ENCODE results near the gene RIMS1.

DNA sequence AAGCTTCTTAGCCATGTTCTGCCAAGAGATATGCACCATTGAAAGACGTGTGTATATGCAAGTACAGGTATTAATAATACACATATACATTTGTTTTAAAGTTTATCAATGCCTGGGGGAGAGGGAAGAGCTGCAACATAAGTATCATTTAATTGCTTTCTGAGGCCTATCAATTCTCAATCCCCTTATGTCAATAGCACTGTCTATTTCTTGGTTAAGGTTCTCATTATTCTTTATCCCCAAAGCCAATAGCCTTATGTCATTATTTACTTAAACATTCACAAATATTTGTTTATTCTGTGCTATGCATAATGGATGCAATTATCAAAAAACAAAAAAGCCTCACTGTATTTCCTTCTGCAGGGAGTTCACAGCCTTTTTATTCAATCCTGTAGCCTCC, 385.2 kb downstream of the RIMS1 start:
- TF ChIP-seq BACH2 (CRISPR knock-in tag; IDR thresholded peaks at IDR 0.05; ENCODE audit: borderline replicate concordance): no peak
- TF ChIP-seq, protein P1, sequence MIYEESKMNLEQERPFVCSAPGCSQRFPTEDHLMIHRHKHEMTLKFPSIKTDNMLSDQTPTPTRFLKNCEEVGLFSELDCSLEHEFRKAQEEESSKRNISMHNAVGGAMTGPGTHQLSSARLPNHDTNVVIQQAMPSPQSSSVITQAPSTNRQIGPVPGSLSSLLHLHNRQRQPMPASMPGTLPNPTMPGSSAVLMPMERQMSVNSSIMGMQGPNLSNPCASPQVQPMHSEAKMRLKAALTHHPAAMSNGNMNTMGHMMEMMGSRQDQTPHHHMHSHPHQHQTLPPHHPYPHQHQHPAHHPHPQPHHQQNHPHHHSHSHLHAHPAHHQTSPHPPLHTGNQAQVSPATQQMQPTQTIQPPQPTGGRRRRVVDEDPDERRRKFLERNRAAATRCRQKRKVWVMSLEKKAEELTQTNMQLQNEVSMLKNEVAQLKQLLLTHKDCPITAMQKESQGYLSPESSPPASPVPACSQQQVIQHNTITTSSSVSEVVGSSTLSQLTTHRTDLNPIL (CRISPR knock-in tag; IDR thresholded peaks at IDR 0.05; ENCODE audit: low read depth): no peak
- no peak for TF ChIP-seq ZNF70 (CRISPR knock-in tag; IDR thresholded peaks at IDR 0.05)
- TF ChIP-seq, protein P2, sequence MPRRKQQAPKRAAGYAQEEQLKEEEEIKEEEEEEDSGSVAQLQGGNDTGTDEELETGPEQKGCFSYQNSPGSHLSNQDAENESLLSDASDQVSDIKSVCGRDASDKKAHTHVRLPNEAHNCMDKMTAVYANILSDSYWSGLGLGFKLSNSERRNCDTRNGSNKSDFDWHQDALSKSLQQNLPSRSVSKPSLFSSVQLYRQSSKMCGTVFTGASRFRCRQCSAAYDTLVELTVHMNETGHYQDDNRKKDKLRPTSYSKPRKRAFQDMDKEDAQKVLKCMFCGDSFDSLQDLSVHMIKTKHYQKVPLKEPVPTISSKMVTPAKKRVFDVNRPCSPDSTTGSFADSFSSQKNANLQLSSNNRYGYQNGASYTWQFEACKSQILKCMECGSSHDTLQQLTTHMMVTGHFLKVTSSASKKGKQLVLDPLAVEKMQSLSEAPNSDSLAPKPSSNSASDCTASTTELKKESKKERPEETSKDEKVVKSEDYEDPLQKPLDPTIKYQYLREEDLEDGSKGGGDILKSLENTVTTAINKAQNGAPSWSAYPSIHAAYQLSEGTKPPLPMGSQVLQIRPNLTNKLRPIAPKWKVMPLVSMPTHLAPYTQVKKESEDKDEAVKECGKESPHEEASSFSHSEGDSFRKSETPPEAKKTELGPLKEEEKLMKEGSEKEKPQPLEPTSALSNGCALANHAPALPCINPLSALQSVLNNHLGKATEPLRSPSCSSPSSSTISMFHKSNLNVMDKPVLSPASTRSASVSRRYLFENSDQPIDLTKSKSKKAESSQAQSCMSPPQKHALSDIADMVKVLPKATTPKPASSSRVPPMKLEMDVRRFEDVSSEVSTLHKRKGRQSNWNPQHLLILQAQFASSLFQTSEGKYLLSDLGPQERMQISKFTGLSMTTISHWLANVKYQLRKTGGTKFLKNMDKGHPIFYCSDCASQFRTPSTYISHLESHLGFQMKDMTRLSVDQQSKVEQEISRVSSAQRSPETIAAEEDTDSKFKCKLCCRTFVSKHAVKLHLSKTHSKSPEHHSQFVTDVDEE (CRISPR knock-in tag; IDR thresholded peaks at IDR 0.05): no peak
- TF ChIP-seq, protein P3, sequence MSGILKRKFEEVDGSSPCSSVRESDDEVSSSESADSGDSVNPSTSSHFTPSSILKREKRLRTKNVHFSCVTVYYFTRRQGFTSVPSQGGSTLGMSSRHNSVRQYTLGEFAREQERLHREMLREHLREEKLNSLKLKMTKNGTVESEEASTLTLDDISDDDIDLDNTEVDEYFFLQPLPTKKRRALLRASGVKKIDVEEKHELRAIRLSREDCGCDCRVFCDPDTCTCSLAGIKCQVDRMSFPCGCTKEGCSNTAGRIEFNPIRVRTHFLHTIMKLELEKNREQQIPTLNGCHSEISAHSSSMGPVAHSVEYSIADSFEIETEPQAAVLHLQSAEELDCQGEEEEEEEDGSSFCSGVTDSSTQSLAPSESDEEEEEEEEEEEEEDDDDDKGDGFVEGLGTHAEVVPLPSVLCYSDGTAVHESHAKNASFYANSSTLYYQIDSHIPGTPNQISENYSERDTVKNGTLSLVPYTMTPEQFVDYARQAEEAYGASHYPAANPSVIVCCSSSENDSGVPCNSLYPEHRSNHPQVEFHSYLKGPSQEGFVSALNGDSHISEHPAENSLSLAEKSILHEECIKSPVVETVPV (CRISPR knock-in tag; IDR thresholded peaks at IDR 0.05): no peak
- TF ChIP-seq ZC3H10 (CRISPR knock-in tag; IDR thresholded peaks at IDR 0.05): no peak
- TF ChIP-seq, protein P4, sequence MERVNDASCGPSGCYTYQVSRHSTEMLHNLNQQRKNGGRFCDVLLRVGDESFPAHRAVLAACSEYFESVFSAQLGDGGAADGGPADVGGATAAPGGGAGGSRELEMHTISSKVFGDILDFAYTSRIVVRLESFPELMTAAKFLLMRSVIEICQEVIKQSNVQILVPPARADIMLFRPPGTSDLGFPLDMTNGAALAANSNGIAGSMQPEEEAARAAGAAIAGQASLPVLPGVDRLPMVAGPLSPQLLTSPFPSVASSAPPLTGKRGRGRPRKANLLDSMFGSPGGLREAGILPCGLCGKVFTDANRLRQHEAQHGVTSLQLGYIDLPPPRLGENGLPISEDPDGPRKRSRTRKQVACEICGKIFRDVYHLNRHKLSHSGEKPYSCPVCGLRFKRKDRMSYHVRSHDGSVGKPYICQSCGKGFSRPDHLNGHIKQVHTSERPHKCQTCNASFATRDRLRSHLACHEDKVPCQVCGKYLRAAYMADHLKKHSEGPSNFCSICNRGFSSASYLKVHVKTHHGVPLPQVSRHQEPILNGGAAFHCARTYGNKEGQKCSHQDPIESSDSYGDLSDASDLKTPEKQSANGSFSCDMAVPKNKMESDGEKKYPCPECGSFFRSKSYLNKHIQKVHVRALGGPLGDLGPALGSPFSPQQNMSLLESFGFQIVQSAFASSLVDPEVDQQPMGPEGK (CRISPR knock-in tag; IDR thresholded peaks at IDR 0.05; ENCODE audit: borderline replicate concordance): no peak
- TF ChIP-seq GLIS3 (CRISPR knock-in tag; IDR thresholded peaks at IDR 0.05): no peak
- no peak for TF ChIP-seq ZFP3 (CRISPR knock-in tag; IDR thresholded peaks at IDR 0.05)
- no peak for TF ChIP-seq PPARA (CRISPR knock-in tag; IDR thresholded peaks at IDR 0.05; ENCODE audit: borderline replicate concordance)
- no peak for TF ChIP-seq ZFP30 (CRISPR knock-in tag; IDR thresholded peaks at IDR 0.05)
